Activated CD8-positive, alpha-beta memory T cell treated with anti-CD3 and anti-CD28 coated beads, Interleukin-2, amount 10 ng/mL, durations not matched to agents 7 days and 5 days (primary cell): Measurements from ENCODE around the gene FAM163B. TPM values are rescaled to one million over a fixed set of nuclear protein-coding genes. Genes with fewer than 3 reads are reported as not detected.

Source experiments
- ATAC-seq: fragments of 150-1000 bp; cut with Tn5 transposase; one replicate; pipeline ENCODE4 v1.10.0; 2021; ENCODE audit warnings: moderate library complexity
- CTCF ChIA-PET: fragments of 350-600 bp; sonication (Branson Sonifier 250); formaldehyde crosslinking; loops from one replicate; lab custom pipeline; 2021; ENCODE audit warnings: antibody characterized with exemption; lab: Charles Lee
- DNase-seq: peaks from one replicate; pipeline ENCODE4 v3.0.0-alpha.2; 2020
- H3K27ac Mint-ChIP-seq: one replicate; pipeline ENCODE4 v1.8.0; 2021; ENCODE audit warnings: mild to moderate bottlenecking, mixed read lengths
- H3K27me3 Mint-ChIP-seq: one replicate; pipeline ENCODE4 v1.8.0; 2021; ENCODE audit warnings: mixed read lengths
- H3K36me3 Mint-ChIP-seq: one replicate; pipeline ENCODE4 v1.8.0; 2021; ENCODE audit warnings: mild to moderate bottlenecking, mixed read lengths
- H3K4me1 Mint-ChIP-seq: one replicate; pipeline ENCODE4 v1.8.0; 2021; ENCODE audit warnings: mixed read lengths
- H3K4me3 Mint-ChIP-seq: one replicate; pipeline ENCODE4 v1.8.0; 2021; ENCODE audit warnings: mild to moderate bottlenecking, moderate library complexity, mixed read lengths
- H3K9me3 Mint-ChIP-seq: one replicate; pipeline ENCODE4 v1.8.0; 2022; ENCODE audit warnings: low read depth, mixed read lengths
- total RNA-seq, 2 experiments: library from RNA; stranded (reverse); gene quantifications; one replicate each; pipeline ENCODE4 v1.2.3, GENCODE V29; 2021

Gene FAM163B
- total RNA-seq, 2 experiments from 2014 or later: not detected

DNA sequence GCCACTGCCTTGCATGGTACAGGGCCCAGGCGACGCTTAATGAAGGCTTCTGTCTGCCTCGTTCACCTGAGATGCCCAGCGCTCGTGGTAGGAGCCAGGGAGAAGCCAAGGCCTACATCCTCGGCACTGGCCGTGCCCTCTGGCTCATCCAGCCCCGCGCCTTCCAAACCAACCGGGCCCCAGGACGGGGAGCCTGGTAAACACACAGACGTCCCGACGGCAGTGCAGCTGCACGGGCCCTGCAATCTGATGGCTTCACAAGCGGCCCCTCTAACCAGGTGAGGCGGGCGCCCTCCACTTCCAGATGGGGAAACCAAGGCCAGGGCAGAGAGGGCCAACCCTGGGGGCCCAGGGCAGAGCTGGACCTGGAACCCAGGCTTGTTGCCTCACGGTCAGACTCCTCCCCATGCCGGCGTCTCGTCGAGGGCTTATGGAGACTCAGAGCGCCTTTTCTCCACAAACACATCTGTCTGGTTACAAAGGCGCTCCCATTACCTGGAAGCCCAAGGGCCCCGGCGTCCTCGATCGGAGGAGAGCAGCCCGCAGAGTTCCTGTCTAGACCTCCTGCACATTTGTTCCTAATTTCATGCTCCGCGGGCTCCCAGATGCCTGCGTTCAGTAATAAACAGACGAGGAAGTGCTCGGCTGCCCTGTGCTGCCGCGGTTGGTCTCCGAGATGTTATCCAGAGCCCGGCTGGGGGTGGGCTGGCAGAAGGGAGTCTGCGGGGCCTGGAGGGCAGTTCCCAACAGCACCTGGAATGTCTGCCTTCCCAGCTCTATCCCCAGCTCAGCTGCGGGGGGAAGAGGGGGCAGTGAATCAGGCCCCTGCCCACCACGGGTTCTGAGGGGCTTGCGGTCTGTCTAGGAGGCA is 23.5 kb downstream of the FAM163B start:
- Mint-ChIP-seq H3K4me3 (no peak overlapping the region), H3K9me3 (peaks cover 3% of the 10 kb centered on the region), H3K4me1 (no peaks in the 10 kb centered on the region), H3K27ac (no peak overlapping the region), H3K27me3 (peaks cover 41% of the 10 kb centered on the region), H3K36me3 (no peaks in the 10 kb centered on the region)
- CTCF ChIA-PET: no interaction called here
- DNase-seq (no peak), ATAC-seq (no peak)

DNA sequence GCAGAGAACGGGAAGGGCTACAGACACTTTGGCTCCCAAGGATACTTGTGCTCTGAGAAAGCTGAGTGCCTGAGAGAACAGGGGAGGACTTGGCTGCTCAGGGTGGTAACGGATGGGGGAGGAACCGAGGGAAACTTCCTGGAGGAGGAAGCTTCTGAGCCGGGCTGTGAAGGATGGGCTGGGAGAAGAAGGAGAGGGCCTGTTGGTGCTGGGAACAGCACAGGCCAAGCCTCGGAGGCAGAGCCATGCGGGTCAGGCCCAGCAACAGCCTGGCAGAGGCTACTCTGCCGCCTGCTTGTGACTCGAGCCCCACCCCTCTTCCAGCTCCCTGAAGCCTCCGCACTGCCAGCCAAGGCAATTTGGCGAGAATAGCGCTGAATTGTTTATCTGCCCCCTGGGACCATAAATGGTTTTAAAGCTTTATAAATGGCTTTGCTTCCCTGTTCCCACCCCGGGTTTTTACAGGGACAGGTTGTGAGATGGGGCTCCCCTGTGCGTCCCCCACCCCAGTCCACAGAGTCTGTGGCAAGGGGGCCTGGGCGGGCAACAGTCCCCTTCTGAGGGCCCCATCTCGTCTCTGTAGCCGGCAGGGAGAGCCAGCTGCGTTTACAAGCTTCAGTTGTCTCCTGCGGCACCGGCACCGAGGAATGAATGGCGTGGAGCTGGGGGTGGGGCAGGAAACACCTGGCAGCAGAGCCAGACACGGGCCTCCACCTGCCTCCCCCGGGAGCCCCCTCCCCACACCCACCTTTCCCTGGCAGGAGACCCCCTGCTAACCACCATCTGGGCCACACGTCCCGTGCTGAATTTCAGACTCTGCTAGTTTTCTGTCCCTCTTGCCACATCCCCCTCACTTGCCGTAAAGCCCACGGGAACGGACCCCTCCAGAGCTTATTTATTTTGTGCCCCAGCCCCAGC is 24.4 kb downstream of the FAM163B start:
- Mint-ChIP-seq H3K27me3 (peaks cover 50% of the 10 kb centered on the region), H3K9me3 (peaks cover 3% of the 10 kb centered on the region), H3K4me3 (no peak overlapping the region), H3K4me1 (no peaks in the 10 kb centered on the region), H3K36me3 (no peaks in the 10 kb centered on the region), H3K27ac (no peak overlapping the region)
- no peak for DNase-seq
- CTCF ChIA-PET: no interaction called here
- no peak for ATAC-seq

GRCh38 chr9:133584167-133584558 is 25.0 kb downstream of the FAM163B start:
- no peak overlapping the region for H3K4me3 Mint-ChIP-seq
- no peak overlapping the region for H3K27ac Mint-ChIP-seq
- ATAC-seq (no peak), DNase-seq (no peak)
- H3K4me1 Mint-ChIP-seq: no peaks in the 10 kb centered on the region
- H3K27me3 Mint-ChIP-seq: peaks cover 57% of the 10 kb centered on the region
- no peaks in the 10 kb centered on the region for H3K36me3 Mint-ChIP-seq
- peaks cover 3% of the 10 kb centered on the region for H3K9me3 Mint-ChIP-seq
- CTCF ChIA-PET: no interaction called here

GRCh38 chr9:133583586-133583985 is 25.6 kb downstream of the FAM163B start:
- no peak overlapping the region for H3K27ac Mint-ChIP-seq
- no peaks in the 10 kb centered on the region for H3K4me1 Mint-ChIP-seq
- DNase-seq (no peak), ATAC-seq (no peak)
- peaks cover 59% of the 10 kb centered on the region for H3K27me3 Mint-ChIP-seq
- H3K36me3 Mint-ChIP-seq: no peaks in the 10 kb centered on the region
- H3K9me3 Mint-ChIP-seq: peaks cover 3% of the 10 kb centered on the region
- H3K4me3 Mint-ChIP-seq: no peak overlapping the region
- CTCF ChIA-PET: no interaction called here

GRCh38 chr9:133583111-133583510 is 26.1 kb downstream of the FAM163B start:
- CTCF ChIA-PET: no interaction called here
- H3K4me3 Mint-ChIP-seq: no peak overlapping the region
- DNase-seq (no peak), ATAC-seq (no peak)
- no peak overlapping the region for H3K27ac Mint-ChIP-seq
- peaks cover 63% of the 10 kb centered on the region for H3K27me3 Mint-ChIP-seq
- H3K4me1 Mint-ChIP-seq: no peaks in the 10 kb centered on the region
- H3K36me3 Mint-ChIP-seq: no peaks in the 10 kb centered on the region
- H3K9me3 Mint-ChIP-seq: no peaks in the 10 kb centered on the region

DNA sequence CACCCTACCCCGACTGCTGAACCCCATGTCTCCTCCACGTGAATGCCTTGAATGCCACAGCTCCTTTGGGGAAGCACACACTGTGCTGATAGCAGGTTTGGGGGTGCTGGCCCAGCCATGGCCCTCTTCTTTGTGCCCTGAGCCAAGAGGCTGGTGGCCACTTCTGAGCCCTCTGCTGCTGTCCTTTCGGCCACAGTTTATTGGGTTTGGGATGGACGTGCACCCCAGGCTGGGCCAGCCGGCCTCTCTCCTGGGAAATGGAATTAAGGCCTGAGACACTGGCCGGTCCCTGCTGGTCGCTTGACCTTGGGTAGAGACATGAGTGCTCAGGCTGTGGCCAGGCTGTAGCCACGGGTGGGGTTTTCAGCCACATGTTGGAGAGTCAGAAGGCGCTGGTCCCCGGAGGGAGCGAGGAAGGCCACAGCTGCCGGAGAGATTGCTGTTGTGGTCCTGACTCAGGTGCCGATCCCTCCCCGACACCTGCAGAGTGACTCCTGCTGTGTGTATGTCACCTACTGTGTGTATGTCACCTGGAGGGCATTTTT is 26.6 kb downstream of the FAM163B start:
- Mint-ChIP-seq H3K27me3 (peaks cover 69% of the 10 kb centered on the region), H3K27ac (no peak overlapping the region), H3K4me3 (no peak overlapping the region), H3K9me3 (no peaks in the 10 kb centered on the region), H3K36me3 (no peaks in the 10 kb centered on the region), H3K4me1 (no peaks in the 10 kb centered on the region)
- CTCF ChIA-PET: no interaction called here
- ATAC-seq: no peak
- no peak for DNase-seq

DNA sequence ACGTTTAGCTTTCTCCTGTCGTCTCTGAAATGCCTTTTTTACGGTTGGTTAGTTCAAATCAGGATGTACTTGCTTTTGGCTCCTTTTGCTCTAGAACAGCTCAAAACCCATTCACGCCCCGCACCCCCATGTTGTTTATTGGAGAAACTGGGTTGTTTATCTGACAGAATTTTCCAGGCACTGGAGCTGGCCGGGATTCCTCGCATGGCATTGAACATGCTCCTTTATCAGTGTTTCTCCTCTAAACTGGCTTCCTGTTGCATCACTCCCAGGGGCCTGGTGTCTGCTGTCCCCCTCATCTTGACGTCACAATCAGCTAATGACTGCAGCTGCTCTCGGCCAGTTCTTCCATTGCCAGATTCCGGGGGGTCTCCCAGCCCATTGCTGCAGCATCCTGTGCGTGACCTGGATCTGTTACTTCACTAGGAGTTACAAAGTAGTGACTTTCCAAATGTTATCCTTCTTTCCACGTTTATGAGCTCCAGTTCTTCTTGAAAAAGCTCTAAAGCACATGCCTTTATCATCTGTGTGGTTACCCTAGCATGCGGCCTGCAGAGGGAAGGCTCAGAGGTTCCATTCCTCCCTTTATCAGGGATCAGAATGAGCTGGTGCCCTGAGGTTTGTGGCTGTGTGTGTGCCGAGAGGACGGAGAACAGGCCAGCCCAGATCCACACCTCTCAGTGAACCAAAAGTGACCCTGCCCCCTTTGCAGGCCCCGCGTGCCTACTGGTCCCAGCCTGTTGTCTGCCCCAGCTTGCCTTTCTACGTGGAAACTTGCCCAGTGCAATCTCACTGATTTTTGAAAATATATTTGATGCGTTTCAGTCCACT is 27.5 kb downstream of the FAM163B start:
- Mint-ChIP-seq H3K36me3 (no peaks in the 10 kb centered on the region), H3K4me3 (no peak overlapping the region), H3K9me3 (no peaks in the 10 kb centered on the region), H3K27me3 (peaks cover 74% of the 10 kb centered on the region), H3K4me1 (no peaks in the 10 kb centered on the region), H3K27ac (no peak overlapping the region)
- no peak for ATAC-seq
- no peak for DNase-seq
- CTCF ChIA-PET: interaction anchor here (1.4 kb wide), 1 partner anchor 13 kb away, joined by 3 read pairs; no protein-coding TSS in a partner anchor

DNA sequence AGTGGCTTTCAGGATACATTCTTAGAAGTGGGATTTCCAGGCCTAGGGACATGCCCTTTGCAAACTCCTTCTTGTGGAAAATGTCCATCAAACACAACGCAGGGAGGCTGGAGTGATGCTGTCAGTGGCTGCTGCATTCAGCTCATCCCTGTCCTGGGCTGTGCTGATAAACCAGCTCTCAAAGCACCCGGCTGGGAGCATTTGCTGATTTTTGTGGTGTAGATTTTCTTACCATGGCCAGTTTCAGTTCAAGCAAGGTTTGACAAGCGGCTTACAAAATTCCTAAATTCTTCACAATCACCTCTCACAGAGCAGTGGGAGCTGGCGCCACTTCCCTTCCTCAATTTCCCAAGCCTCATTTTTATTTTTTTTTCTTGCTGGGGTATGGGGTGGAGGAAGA is 28.2 kb downstream of the FAM163B start:
- no peaks in the 10 kb centered on the region for H3K4me1 Mint-ChIP-seq

GRCh38 chr9:133580419-133580738 is 28.8 kb downstream of the FAM163B start:
- no peak for ATAC-seq
- H3K9me3 Mint-ChIP-seq: no peaks in the 10 kb centered on the region
- H3K36me3 Mint-ChIP-seq: no peaks in the 10 kb centered on the region
- no peak overlapping the region for H3K27ac Mint-ChIP-seq
- DNase-seq: no peak
- H3K4me3 Mint-ChIP-seq: no peak overlapping the region
- H3K4me1 Mint-ChIP-seq: no peaks in the 10 kb centered on the region
- CTCF ChIA-PET: no interaction called here
- H3K27me3 Mint-ChIP-seq: peaks cover 70% of the 10 kb centered on the region

More for the DNA sequence above, 28.2 kb downstream of the FAM163B start:
- Mint-ChIP-seq H3K27me3 (peaks cover 74% of the 10 kb centered on the region), H3K27ac (no peak overlapping the region), H3K4me3 (no peak overlapping the region), H3K9me3 (no peaks in the 10 kb centered on the region), H3K36me3 (no peaks in the 10 kb centered on the region)
- ATAC-seq: no peak
- CTCF ChIA-PET: interaction anchor here (1.4 kb wide), 1 partner anchor 13 kb away, joined by 3 read pairs; no protein-coding TSS in a partner anchor
- DNase-seq: no peak

- CTCF ChIA-PET: no interaction called here
- no peaks in the 10 kb centered on the region for H3K9me3 Mint-ChIP-seq
- no peak overlapping the region for H3K27ac Mint-ChIP-seq
- no peak for DNase-seq
- no peak for ATAC-seq
- H3K4me1 Mint-ChIP-seq: no peaks in the 10 kb centered on the region
- peaks cover 65% of the 10 kb centered on the region for H3K27me3 Mint-ChIP-seq
- no peak overlapping the region for H3K4me3 Mint-ChIP-seq
- H3K36me3 Mint-ChIP-seq: no peaks in the 10 kb centered on the region
These were observed 29.4 kb downstream of the FAM163B start for GRCh38 chr9:133579601-133580418.

GRCh38 chr9:133578524-133579441 is 30.4 kb downstream of the FAM163B start:
- Mint-ChIP-seq H3K27me3 (peaks cover 56% of the 10 kb centered on the region), H3K4me3 (no peak overlapping the region), H3K36me3 (no peaks in the 10 kb centered on the region), H3K9me3 (no peaks in the 10 kb centered on the region), H3K27ac (no peak overlapping the region), H3K4me1 (no peaks in the 10 kb centered on the region)
- ATAC-seq: no peak
- CTCF ChIA-PET: no interaction called here
- no peak for DNase-seq
